GM18502 (cell line): Measurements from ENCODE around the gene SDHAF4.
"Not testable (repeated sequence)": the region's sequence is repeated elsewhere in the genome, so short reads cannot be mapped to it uniquely, and the experiment has no call there.

ENCODE experiments used
- ATAC-seq: cut with Tn5 transposase; IDR thresholded peaks from one replicate; pipeline ENCODE4 v1.9.1; 2021; ENCODE audit warnings: mild to moderate bottlenecking; ENCODE audit not compliant: unreplicated experiment, poor library complexity

Gene SDHAF4

DNA sequence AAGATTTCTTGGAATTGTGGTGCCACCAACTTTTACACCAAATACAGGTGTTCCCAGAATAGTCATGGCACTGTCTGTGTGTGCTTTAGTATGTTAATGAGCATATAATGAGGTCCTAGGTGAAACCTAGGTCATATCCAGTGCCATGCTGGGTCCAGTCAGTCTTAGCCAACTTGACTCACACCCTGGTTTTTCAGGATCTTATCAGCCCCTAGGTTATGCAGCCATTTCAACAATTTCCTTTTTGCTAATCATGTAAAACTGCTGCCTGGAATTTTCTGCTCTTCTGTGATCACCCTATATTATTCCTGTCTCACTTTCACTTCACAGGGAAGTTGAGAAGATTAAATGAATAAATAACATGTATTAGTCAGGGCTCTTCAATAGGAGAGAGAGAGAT lies 23.7 kb downstream of the SDHAF4 start:
- no peak for ATAC-seq

DNA sequence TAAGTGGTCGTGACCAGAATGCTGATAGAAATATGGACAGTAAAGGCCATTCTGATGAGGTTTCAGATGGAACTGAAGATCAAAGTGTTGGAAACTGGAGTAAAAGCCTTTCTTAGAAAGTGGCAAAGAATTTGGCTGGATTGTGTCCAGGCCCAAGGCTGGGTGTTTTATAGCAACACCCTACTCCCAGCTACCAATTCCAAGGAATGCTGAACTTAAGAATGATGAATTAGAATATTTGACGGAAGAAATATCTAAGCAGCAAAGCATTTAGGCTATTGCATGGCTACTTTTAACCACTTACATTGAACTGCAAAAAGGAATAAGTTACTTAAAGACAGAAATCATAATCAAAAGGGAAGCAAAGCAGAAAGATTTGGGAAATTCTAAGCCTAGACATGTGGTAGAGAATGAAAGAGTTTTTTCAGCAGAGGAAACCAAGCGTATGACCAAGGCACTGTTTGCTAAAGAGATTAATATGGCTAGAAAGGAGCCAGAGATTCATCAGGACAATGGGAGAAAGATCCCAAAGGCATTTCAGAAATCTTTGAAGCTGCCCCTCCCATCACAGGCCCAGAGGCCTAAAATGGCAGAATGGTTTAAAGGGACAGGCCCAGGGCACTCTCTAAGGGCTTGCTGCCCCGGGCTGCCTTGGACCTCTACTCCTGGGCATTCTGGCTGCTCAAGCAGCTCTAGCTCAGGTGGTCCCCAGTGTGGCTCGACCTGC lies 25.8 kb downstream of the SDHAF4 start:
- ATAC-seq = no peak

DNA sequence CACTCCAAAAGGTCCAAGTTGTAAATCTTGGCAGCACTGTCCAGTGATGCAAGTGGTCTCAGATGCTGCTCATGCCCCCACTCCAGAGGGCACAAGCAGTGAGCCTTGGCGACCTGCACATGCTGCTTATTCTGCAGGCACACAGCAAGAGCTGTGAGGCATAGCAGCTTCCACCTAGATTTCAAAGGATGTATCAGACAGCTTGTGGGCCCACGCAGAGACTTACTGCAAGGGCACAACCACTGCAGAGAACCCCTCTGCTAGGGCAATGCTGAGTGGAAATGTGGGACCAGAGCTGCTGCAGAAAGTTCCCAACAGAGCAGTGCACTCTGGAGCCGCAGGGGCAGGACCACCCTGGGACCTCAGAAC lies 26.4 kb downstream of the SDHAF4 start:
- ATAC-seq = no peak

DNA sequence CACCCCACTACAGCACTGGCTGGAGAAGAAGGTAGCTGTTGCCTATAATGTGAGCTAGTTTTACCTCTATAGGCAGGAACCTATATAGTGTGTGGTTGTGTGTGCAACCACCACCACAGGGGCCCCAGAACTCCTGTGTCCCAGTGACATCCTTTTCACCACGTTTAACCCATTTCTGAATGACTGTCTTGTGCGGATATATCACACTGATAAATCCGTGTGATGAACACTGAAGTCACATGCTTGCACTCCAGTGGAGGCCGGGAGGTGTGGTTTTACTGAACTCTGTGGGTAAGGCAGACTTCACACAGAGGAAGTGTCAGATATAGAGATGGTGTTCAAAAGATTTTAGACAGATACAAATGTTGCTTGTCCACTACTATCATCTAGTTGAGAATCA lies 32.5 kb downstream of the SDHAF4 start:
- no peak for ATAC-seq

DNA sequence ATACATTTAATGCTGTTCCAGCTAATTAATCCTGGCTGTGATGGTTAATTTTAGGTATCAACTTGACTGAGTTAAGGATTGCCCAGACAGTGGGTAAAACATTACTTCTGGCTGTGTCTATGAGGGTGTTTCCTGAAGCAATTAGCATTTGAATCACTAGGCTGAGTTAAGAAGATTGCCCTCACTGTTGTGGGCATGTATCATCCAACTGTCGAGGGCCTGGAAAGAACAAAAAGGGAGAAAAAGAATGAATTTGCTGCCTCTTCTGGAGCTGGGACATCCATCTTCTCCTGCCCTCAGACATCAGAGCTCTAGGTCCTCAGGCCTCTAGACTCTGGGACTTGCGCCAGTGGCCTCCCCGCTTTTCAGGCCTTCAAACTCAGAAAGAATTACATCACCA lies 34.3 kb downstream of the SDHAF4 start:
- no peak for ATAC-seq

DNA sequence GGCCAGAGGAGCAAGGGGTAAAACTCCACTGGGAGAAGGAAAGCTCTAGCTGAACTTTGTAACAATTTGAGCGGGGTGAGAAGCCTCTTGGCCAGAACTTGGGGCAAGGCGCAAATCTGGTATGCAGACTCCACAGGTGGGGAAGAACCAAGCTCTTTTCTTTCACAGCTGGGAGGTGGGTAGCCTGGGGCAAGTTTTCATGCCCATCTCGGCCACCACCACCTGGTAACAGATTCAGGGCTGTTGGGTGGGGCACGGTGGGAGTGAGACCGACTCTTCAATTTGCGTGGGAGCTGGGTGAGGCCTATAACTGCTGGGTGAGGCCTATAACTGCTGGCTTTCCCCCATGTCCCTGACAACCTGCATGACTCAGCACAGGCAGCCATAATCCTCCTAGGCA lies 37.5 kb downstream of the SDHAF4 start:
- ATAC-seq = no peak

DNA sequence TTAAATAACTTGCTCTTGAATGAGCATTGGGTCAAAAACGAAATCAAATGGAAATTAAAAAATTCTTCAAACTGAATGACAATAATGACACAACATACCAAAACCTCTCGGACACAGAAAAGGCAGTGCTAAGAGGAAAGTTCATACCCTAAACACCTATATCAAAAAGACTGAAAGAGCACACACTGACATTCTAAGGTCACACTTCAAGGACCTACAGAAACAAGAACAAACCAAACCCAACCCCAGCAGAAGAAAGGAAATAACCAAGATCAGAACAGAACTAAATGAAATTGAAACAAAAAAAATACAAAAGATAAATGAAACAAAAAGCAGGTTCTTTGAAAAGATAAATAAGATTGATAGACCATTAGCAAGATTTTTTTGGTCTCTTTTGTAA lies 40.6 kb downstream of the SDHAF4 start:
- not testable (repeated sequence) for ATAC-seq

DNA sequence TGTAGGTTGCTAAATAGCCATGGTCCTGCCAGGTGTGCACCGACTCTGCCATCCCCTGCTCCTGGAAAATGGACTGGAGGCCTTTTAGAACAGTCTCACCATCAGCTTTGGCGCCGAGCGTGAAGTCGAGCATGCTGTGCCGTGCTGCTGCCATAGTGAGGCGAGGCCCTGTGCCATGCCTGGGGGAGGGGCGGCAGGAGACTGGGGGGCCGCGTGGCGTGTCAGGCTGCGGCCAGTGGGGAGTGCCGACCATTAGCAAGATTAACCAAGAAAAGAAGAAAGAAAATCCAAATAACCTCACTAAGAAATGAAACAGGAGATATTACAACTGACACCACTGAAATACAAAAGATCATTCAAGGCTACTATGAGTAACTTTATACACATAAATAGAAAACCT lies 42.5 kb downstream of the SDHAF4 start:
- ATAC-seq = not testable (repeated sequence)

DNA sequence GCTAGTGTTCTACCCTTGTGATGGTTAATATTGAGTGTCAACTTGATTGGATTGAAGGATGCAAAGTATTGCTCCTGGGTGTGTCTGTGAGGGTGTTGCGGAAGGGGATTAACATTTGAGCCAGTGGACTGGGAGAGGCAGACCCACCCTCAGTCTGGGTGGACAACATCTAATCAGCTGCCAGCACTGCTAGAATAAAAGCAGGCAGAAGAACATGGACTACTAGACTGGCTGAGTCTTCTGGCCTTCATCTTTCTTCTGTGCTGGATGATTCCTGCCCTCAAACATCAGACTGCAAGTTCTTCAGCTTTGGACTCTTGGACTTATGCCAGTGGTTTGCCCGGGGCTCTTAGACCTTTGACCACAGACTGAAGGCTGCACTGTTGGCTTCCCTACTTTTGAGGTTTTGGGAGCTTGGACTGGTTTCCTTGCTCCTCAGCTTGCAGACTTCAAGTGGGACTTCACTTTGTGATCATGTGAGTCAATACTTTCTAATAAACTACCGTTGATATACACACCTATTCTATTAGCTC lies 50.1 kb downstream of the SDHAF4 start:
- no peak for ATAC-seq

DNA sequence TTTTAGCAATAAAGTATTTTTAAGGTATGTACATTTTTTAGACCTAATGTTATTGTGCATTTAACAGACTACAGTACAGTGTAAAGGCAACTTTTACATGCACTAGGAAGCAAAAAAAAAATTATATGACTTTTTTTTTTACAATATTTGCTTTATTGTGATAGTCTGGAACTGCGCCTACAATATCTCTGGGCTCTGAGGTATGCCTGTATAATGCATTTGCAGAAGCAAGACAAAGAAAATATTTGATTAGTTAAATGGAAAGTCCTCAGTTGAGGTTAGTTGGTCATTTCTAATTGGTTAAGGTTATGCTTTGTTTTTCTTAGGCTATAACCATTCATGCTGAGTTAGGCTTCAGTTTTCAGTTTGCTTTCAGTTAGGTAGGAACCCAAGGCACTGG lies 54.0 kb downstream of the SDHAF4 start:
- ATAC-seq = no peak

DNA sequence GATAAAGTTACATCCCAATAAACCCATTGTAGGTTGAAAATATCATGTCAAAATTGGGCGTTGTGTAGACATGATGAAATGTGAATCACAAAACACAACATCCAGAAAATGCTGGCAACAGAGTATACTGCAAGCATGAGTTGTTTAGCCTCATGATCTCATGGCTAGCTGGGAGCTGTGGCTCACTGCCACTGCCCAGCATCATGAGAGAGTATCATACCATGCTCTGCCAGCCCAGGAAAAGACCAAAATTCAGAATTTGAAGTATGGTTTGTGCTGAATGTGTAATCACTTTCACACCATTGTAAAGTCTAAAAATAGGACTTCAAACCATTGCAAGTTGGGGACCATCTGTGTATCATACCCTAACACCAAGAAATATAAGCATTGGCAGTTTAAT lies 55.7 kb downstream of the SDHAF4 start:
- ATAC-seq = no peak

DNA sequence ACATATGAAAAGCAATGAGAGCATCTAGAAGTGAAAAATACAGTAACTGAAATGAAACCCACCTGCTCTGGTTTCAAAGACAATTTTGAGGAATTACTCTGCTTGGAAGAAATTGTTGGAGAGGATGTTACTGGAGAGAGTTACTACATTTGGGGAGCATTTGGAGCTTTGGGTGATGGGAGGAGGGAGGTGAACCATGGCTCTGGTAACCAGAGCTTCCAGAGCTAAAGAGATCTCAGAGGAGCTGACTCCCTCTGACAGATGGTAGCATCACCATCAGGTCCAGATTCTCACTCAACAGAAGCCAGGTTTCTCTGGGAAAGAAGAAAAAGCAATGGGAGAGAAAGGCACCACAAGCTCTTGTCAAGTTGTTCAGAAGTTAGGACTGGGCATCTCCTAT lies 58.7 kb downstream of the SDHAF4 start:
- ATAC-seq = no peak

DNA sequence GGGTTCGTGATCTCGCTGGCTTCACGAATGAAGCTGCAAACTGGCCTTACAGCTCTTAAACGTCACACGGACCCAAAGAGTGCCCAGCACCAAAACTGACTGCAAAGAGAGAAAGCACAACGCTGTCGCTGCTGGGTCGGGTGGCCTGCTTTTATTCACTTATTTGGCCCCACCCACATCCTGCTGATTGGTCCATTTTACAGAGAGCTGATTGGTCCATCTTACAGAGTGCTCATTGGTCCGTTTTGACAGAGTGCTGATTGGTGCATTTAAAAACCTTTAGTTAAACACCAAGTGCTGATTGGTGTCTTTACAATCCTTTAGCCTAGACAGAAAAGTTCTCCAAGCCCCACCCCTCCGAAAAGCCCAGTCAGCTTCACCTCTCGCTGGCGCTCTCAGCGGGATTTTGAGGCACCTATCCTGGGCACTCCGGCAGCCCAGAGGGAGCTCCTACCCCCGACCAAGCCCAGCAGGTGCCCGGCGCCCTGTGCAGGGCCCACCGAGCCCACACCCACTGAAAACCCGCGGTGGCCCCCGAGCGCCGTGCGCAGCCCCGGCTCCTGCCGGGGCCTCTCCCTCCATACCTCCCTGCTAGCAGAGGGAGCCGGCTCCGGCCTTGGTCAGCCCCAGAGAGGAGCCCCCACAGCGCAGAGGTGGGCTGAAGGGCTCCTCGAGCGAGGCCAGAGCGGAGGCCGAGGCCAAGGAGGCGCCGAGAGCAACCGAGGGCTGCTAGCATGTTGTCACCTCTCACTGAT lies 60.9 kb downstream of the SDHAF4 start:
- ATAC-seq = no peak

DNA sequence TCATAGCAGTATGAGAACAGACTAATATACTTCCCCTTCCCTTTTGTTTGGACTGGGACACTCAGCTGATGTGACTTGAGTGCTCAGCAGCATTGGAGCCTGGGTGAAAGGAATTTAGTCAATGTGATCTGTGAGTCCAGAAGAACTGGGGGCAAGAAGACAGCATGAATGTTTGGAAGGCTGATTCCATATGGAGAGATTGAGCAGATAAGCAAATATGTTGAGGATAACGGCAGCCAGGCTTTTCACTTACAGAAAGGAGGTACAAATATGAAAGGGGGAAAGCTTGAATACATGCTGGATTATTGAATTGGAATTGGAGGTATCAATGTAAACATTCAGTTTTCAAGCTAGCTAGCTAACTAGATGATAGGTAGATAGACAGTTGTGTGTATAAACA lies 63.2 kb downstream of the SDHAF4 start:
- ATAC-seq = no peak

DNA sequence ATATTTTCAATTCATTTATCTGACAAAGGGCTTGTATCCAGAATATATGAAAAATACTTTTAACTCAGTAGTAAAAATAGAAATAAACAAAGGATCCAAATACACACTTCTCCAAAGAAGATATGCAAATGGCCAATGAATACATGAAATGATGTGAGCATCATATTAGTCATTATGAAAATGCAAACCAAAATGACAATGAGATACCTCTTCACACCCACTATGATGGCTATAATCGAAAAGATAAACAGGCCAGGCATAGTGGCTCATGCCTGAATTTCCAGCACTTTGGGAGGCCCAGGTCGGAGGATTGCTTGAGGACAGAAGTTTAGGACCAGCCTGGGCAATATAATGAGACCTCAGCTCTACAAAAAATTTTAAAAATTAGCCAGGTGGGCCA lies 67.1 kb downstream of the SDHAF4 start:
- no peak for ATAC-seq

DNA sequence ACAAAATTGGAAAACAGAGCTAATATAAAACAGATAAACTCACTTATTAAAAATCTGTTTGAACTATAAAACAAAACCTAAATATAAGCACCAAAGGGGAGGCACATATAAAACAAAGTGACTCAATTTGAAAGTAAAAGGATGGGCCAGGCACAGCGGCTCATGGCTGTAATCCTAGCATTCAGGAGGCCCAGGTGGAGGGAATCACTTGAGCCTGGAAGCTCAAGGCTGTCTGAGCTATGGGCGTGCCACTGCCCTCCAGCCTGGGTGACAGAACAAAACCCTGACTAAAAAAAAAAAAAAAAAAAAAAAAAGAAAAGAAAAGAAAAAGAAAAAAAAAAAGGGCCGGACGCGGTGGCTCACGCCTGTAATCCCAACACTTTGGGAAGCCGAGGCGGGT lies 69.9 kb downstream of the SDHAF4 start:
- ATAC-seq = no peak

DNA sequence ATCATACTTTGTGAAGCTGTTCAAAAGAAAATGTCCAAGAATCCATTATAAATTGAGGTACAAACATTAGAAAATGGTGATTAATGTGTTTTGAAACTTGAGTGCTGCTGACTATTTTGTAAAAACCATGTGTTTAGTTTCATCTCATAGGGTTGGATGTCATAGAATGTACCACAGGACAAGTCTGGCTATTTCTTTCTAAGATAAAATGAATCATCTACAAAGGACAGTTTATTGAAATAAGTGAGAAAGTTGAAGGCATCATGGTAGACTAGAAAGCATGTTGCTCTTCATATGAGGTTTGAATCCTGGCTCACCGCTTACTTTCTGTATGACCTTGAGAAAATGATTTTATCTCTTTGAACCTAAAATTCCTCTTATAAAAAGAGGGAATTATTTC lies 71.7 kb downstream of the SDHAF4 start:
- no peak for ATAC-seq
